Activated CD4-positive, alpha-beta T cell treated with anti-CD3 and anti-CD28 coated beads for 36 hours (primary cell): ENCODE measurements around the gene PLEKHG5. TPM values are rescaled to one million over a fixed set of nuclear protein-coding genes. Genes with fewer than 3 reads are reported as not detected.

Experiments used
- ATAC-seq: fragments of 200-7000 bp; cut with Tn5 transposase; one replicate; pipeline ENCODE4 v1.10.0; 2021; ENCODE audit warnings: mild to moderate bottlenecking, moderate library complexity
- CTCF ChIA-PET: fragments of 350-600 bp; sonication (Branson Sonifier 250); formaldehyde crosslinking; loops from one replicate; lab custom pipeline; 2021; ENCODE audit warnings: antibody characterized with exemption; lab: Charles Lee
- POLR2A ChIA-PET: fragments of 350-600 bp; sonication (Branson Sonifier 250); formaldehyde crosslinking; loops from one replicate; lab custom pipeline; 2021; ENCODE audit warnings: antibody characterized with exemption, inconsistent platforms; lab: Charles Lee
- DNase-seq: peaks from one replicate; pipeline ENCODE4 v3.0.0-alpha.2; 2020
- H3K27ac Mint-ChIP-seq: one replicate; pipeline ENCODE4 v1.8.0; 2021; ENCODE audit warnings: mixed read lengths
- H3K27me3 Mint-ChIP-seq: one replicate; pipeline ENCODE4 v1.8.0; 2021; ENCODE audit warnings: mixed read lengths
- H3K36me3 Mint-ChIP-seq: one replicate; pipeline ENCODE4 v1.8.0; 2021; ENCODE audit warnings: low read depth, mixed read lengths
- H3K4me1 Mint-ChIP-seq: one replicate; pipeline ENCODE4 v1.8.0; 2021; ENCODE audit warnings: mixed read lengths
- H3K4me3 Mint-ChIP-seq: one replicate; pipeline ENCODE4 v1.8.0; 2021; ENCODE audit warnings: mild to moderate bottlenecking, moderate library complexity, mixed read lengths
- H3K9me3 Mint-ChIP-seq: one replicate; pipeline ENCODE4 v1.8.0; 2021; ENCODE audit warnings: low read depth, mixed read lengths
- intact Hi-C, 2 experiments: fragments of 100-400 bp; cut with DNase I in 1 of 2; cut with micrococcal nuclease in 1 of 2; formaldehyde crosslinking; loops; one replicate each; pipeline versions ENCODE4 v1.14.2 to v1.15.1; 2022 to 2024; cut with DNase I, micrococcal nuclease
- total RNA-seq, 2 experiments: library from RNA; stranded (reverse); gene quantifications; one replicate each; pipeline ENCODE4 v1.2.3, GENCODE V29; 2021

Gene PLEKHG5
- total RNA-seq, 2 experiments from 2014 or later = 0.76 to 1.1 TPM

DNA sequence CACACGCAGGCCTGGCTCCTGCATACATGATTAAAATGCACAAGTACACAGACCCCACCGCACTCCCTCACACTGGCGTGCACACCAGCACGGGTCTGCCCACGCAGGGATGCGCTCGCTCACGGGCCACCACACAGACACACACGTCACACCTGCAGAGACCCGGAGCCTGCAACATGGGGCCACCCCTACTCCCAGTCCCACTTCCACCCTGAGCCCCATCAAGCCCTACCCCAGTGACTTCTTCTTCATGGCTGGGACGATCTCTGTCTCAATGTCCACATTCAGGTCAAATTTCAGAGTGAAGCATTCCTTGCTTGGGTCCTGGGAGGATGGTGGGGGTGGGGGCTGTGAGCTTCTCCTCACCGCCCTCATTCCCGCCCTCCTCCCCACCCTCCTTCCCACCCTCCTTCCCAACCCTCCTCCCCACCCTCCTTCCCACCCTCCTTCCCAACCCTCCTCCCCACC lies 16.6 kb downstream of the PLEKHG5 start:
- CTCF ChIA-PET = no interaction called here
- no peak overlapping the region for H3K27ac Mint-ChIP-seq

DNA sequence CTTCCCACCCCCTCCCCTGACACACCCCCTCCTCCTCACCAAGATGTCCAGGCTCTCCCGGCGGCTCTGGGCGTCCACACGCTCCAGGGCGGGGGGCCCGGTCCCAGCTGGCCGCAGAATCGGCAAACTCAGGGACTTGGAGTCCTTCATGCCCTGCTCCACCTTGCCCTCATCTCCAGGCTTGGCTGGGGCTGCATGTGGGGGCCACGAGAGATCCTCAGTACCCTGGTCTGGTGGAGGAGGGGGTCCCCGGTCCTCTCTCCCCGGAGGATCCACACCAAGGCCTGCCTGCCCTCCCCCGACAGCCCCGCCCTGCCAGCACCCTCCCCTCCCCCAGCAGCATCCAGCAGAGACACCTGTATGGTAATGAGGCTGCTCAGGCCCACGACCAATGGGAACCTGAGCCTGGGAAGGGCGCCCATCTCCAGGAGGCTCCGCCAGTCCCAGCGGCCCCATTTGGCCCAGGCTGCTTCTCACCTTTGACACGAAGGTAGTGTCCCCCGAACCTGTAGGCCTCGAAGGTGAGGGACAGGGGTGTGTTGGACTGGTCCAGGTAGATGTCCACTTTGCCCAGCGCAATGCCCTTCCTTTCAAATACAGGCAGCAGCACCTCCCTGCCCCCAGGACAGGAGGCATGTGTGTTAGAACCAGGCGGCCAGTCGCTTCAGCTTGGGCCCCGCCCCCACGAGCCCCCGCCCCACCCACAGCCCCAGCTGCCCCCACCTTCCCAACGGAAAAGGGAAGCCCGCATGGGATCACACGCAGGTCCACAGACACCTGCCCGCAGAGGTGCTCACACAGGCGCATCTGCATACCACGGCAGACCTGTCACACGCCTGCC lies 17.3 kb downstream of the PLEKHG5 start:
- DNase-seq (no peak), ATAC-seq (no peak)
- H3K4me1 Mint-ChIP-seq = peaks cover 2% of the 10 kb centered on the region

More for the DNA sequence above, 16.6 kb downstream of the PLEKHG5 start:
- POLR2A ChIA-PET = no interaction called here
- H3K27me3 Mint-ChIP-seq = no peaks in the 10 kb centered on the region
- H3K36me3 Mint-ChIP-seq = no peaks in the 10 kb centered on the region
- H3K9me3 Mint-ChIP-seq = no peaks in the 10 kb centered on the region
- peaks cover 2% of the 10 kb centered on the region for H3K4me1 Mint-ChIP-seq
- no peak overlapping the region for H3K4me3 Mint-ChIP-seq
- ATAC-seq = no peak
- no peak for DNase-seq
- intact Hi-C loops = loop anchor here in 1 of 2 experiments (1.0 to 5.0 kb wide), 3 partner anchors 52 to 229 kb away; no protein-coding TSS in a partner anchor

DNA sequence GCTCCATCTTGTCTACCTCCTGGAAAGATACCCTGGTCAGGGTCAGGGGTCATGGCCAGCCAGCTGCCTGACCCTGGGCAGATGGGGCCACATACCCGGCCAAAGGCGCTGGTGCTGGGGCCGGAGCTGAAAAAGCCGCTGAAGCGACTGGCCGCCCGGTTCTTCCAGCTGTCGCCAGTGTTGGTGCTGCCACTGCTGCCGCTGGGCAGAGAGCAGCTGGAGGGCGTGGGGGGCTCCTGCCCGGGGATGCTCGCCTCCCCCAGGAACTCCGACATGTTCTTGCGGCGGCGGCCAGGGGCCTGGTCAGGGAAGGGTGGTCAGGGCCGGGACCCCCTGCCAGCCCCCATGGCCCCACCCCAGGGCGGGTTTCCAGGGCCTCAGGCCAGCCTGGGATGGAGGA lies 18.3 kb downstream of the PLEKHG5 start:
- ATAC-seq = no peak
- no peaks in the 10 kb centered on the region for H3K36me3 Mint-ChIP-seq
- H3K9me3 Mint-ChIP-seq = no peaks in the 10 kb centered on the region
- H3K4me1 Mint-ChIP-seq = peaks cover 2% of the 10 kb centered on the region
- no peak overlapping the region for H3K4me3 Mint-ChIP-seq
- CTCF ChIA-PET = interaction anchor here (0.7 to 1.8 kb wide), 7 partner anchors 7 to 89 kb away, joined by 3 to 9 read pairs (median 4); no protein-coding TSS in a partner anchor
- POLR2A ChIA-PET = no interaction called here
- DNase-seq = no peak
- intact Hi-C loops = no loop called here
- H3K27ac Mint-ChIP-seq = no peak overlapping the region
- no peaks in the 10 kb centered on the region for H3K27me3 Mint-ChIP-seq

More for the DNA sequence above, 17.3 kb downstream of the PLEKHG5 start:
- Mint-ChIP-seq H3K27ac (no peak overlapping the region), H3K27me3 (no peaks in the 10 kb centered on the region), H3K36me3 (no peaks in the 10 kb centered on the region), H3K4me3 (no peak overlapping the region), H3K9me3 (no peaks in the 10 kb centered on the region)
- POLR2A ChIA-PET = no interaction called here
- intact Hi-C loops = no loop called here
- CTCF ChIA-PET = no interaction called here

DNA sequence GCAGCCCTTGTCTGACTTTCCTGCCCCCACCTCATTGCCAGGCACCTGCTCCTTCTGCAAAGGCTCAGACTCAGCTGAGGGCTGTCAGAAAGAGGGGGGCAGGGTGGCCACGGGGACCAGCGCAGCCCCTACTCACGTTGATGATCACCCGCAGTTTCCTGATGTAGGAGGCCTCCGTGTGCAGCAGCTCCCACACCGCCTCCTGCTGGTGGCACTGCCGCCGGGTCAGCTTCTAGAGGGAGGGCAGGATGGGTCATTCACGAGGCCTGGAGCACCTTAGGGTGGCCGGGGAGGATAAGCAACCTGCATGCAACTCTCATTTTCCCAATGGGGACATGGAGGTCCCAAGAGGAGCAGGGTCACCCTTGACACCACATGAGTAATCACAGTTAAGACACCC lies 19.1 kb downstream of the PLEKHG5 start:
- Mint-ChIP-seq H3K4me3 (no peak overlapping the region), H3K36me3 (no peaks in the 10 kb centered on the region), H3K27ac (no peak overlapping the region), H3K9me3 (no peaks in the 10 kb centered on the region), H3K27me3 (no peaks in the 10 kb centered on the region), H3K4me1 (peaks cover 2% of the 10 kb centered on the region)
- intact Hi-C loops = no loop called here
- peak; percentile 54 for DNase-seq
- ChIA-PET CTCF (interaction anchor here (1.0 to 1.8 kb wide), 7 partner anchors 8 to 49 kb away, joined by 3 to 9 read pairs (median 5); no protein-coding TSS in a partner anchor), POLR2A (no interaction called here)
- ATAC-seq = no peak

DNA sequence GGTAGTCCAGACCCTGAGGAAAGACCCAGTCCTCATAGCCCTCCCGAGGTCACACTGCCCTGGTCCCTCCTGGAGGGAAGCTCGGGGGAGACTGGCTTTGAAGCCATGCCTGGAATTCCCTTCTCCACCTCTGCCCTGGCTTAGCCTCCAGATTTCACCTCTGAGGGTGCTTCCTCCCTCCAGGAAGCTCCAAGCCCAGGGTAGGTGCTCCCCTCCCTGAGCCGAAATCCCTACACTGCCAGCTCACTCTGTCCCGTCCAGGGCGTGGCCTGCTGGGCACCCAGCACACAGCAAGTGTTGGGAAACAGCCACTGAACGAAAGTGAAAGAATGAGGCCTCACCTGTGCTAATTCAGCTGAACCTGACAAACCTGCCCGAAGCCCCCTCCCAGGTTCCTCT lies 19.5 kb downstream of the PLEKHG5 start:
- no peaks in the 10 kb centered on the region for H3K9me3 Mint-ChIP-seq
- no peaks in the 10 kb centered on the region for H3K27me3 Mint-ChIP-seq
- DNase-seq (no peak), ATAC-seq (no peak)
- no peaks in the 10 kb centered on the region for H3K36me3 Mint-ChIP-seq
- no peak overlapping the region for H3K4me3 Mint-ChIP-seq
- CTCF ChIA-PET = interaction anchor here (1.0 to 1.8 kb wide), 7 partner anchors 9 to 49 kb away, joined by 3 to 9 read pairs (median 5); no protein-coding TSS in a partner anchor
- POLR2A ChIA-PET = no interaction called here
- no peak overlapping the region for H3K27ac Mint-ChIP-seq
- H3K4me1 Mint-ChIP-seq = peaks cover 2% of the 10 kb centered on the region
- intact Hi-C loops = no loop called here

DNA sequence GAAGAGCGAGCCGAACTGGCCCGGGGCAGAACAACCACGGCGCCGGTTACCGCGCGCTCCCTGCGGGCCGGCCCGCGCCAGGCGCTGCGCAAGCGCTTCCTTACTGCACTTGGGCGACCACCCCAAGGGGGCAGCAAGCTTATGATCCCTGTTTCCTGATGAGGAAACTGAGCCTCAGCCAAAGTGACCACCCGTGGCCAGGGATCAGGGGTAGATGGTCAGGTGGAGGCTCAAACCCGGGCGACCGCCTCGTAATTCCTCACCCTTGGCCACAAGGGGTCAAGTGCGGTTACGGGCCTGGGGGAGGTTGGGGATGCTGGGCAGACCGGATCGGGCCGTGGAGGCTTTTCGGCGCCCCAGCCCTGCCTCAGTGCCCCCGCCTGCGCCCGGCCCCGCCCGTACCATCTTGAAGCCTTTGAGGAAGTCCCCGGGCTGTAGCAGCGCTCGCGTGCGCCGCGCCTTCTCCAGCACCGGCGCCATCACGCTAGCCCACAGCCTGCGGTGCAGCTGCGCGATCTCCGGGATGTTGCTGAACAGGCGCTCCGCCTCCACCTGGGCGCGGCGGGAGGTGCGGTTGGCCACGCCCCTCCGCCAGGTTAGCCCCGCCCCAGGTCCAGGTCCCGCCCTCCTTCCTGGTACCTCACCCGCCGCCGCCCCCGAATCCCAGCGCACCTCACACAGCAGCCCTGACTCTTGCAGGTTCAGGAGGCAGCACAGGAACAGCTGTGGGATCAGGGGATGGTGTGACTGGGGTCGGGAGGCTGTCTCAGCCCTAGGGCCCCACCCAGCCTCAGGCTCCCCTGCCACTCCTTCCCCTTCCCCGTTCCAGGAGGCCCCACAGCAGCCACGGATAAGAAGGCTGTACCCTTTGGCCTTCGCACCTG lies 20.1 kb downstream of the PLEKHG5 start:
- CTCF ChIA-PET = interaction anchor here (0.6 to 1.8 kb wide), 6 partner anchors 9 to 211 kb away, joined by 3 to 9 read pairs (median 4); no protein-coding TSS in a partner anchor
- H3K9me3 Mint-ChIP-seq = no peaks in the 10 kb centered on the region
- no peak for ATAC-seq
- no peak overlapping the region for H3K27ac Mint-ChIP-seq
- POLR2A ChIA-PET = no interaction called here
- intact Hi-C loops = no loop called here
- peaks cover 2% of the 10 kb centered on the region for H3K4me1 Mint-ChIP-seq
- no peak for DNase-seq
- no peak overlapping the region for H3K4me3 Mint-ChIP-seq
- no peaks in the 10 kb centered on the region for H3K27me3 Mint-ChIP-seq
- no peaks in the 10 kb centered on the region for H3K36me3 Mint-ChIP-seq

DNA sequence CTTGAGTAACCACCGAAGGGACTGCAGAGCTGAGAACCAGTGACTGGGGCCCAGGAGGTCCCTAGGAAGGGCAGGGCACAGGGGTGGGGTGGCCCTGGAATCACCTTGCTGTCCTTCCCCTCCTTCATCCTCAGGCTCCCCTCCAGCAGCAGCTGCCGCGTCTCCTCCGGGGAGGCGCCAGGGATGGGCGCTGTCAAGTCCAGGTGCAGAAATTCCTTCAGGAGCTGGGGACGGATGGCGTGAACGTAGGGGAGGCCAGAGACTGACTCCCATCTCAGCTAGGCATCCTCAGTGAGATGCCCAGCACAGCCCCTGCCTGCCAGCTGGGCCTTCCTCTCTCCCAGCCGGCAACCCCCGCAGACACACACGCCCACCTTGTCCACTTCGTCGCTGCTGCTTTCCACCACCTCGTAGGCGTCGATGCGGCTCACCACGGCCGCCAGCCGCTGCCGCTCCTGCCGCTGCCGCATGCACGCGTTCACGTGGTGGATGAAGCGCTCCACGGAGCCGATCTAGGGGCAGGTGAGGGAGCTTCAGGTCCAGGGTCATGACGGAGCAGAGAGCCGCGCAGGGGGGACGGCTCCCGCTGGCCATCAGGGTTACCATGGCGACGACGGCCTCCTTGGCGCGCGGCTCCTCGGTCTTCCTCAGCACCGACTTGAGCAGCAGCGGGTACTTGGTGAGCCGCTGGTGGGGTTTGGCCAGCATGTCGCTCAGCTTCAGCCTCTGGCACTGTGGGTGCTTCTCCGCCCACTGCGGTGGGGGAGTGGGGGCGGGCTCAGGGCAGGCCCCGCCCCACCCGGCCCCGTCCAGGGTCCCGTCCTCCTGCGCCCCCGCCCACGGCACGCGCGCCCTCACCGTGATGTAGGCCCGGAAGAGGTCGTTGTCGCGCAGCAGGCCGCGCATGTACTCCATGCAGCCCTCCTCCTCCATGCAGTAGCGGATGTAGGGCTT lies 21.1 kb downstream of the PLEKHG5 start:
- Mint-ChIP-seq H3K9me3 (no peaks in the 10 kb centered on the region), H3K27ac (no peak overlapping the region), H3K27me3 (no peaks in the 10 kb centered on the region), H3K4me1 (no peaks in the 10 kb centered on the region), H3K36me3 (no peaks in the 10 kb centered on the region), H3K4me3 (no peak overlapping the region)
- ChIA-PET POLR2A (interaction anchor here (0.5 kb wide), 1 partner anchor 349 kb away, joined by 3 read pairs; no protein-coding TSS in a partner anchor), CTCF (interaction anchor here (0.6 to 1.8 kb wide), 5 partner anchors 11 to 223 kb away, joined by 3 to 5 read pairs (median 4); no protein-coding TSS in a partner anchor)
- ATAC-seq (no peak), DNase-seq (no peak)
- intact Hi-C loops = no loop called here

DNA sequence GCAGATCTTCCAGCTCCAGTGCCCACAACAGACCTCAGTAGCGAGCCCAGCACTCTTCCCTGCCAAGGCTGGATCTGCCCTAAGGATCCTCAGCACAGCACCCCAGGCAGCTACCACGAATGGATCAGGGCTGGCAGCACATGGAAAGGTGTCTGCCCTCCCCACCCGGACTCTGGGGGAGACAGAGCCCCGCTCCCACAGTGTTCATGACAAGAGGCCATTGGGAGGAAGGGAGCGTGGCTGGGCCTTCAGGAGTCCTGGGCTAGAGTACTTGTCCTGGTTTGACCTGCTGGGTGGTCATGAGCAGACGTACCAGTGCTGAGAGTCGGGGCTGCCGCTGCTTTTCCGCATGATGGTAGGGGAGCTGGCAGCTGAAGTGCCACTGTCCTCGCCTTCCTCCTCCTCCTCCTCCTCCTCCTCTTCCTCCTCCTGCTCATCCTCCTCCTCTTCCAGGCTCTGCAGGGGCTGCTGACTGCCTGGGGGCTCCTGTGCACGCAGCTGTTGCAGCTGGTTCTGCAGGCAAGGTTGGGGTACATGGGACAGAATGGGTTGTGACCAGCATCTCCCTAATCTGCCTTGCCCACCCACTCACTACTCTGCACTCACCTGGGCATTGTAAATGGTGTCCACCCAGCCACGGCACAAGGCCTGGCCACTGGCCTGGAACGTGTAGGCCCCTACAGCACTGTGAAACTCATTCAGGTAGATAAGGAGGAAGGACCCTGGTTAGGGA lies 22.6 kb downstream of the PLEKHG5 start:
- peaks cover 8% of the 10 kb centered on the region for H3K4me1 Mint-ChIP-seq
- no peaks in the 10 kb centered on the region for H3K27me3 Mint-ChIP-seq
- H3K4me3 Mint-ChIP-seq = no peak overlapping the region
- no peaks in the 10 kb centered on the region for H3K9me3 Mint-ChIP-seq
- H3K27ac Mint-ChIP-seq = no peak overlapping the region
- POLR2A ChIA-PET = no interaction called here
- H3K36me3 Mint-ChIP-seq = peaks cover 7% of the 10 kb centered on the region
- CTCF ChIA-PET = interaction anchor here (0.6 to 1.8 kb wide), 5 partner anchors 31 to 222 kb away, joined by 3 to 7 read pairs (median 3); no protein-coding TSS in a partner anchor
- DNase-seq (no peak), ATAC-seq (no peak)
- intact Hi-C loops = loop anchor here in 1 of 2 experiments (10.0 kb wide), 2 partner anchors 316 to 474 kb away; partner anchors contain the start of genes CAMTA1 and NPHP4

DNA sequence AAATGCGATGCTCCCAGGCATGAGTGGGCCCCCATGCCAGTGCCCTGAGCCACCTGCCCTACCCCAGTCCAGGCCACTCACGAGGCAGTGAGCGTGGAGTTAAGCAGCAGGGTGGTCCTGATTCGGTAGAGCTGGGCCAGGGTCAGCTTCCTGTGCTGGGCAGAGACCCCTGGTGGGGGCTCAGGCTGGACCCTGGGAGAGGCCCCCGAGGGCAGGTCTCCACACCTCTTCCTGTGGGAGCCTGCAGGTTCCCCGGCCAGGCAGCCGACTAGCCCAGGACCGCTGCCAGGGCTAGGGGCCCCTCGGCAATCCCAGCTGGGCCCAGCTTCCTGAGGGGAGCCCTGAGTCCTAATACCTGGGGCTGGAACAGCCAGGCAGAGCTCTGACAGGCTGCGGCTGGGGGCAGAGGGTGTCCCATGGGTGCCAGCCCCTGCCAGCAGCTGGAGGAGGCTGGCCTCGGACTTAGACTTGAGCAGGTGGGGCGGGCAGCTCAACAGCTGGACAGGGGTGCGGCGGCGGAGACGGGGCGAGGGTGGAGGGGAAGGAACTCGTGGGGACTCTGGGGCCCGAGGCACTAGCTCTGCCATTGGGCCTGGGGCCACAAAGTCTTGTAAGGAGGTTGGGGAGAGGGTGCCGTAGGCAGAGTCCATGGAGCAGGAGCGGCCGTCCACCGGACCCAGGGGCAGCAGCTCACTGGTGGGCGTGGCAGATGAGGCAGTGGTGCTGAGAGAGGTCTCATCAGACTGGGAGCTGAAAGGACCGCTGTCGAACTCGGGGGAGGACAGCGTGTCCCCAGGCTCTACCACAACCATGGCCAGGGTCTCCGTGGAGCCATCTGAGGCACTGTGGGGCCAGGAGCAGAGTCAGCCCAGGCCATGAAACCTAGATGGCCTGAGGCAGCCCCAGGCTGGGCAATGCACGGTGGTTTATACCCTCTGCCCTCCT lies 23.5 kb downstream of the PLEKHG5 start:
- H3K27ac Mint-ChIP-seq = no peak overlapping the region
- H3K36me3 Mint-ChIP-seq = peaks cover 12% of the 10 kb centered on the region
- H3K27me3 Mint-ChIP-seq = no peaks in the 10 kb centered on the region
- CTCF ChIA-PET = interaction anchor here (0.6 to 1.6 kb wide), 5 partner anchors 20 to 221 kb away, joined by 3 to 7 read pairs (median 4); no protein-coding TSS in a partner anchor
- ATAC-seq (no peak), DNase-seq (no peak)
- H3K9me3 Mint-ChIP-seq = no peaks in the 10 kb centered on the region
- intact Hi-C loops = loop anchor here in 1 of 2 experiments (10.0 kb wide), 2 partner anchors 317 to 473 kb away; partner anchors contain the start of genes CAMTA1 and NPHP4
- POLR2A ChIA-PET = interaction anchor here (0.5 kb wide), 1 partner anchor 82 kb away, joined by 3 read pairs; no protein-coding TSS in a partner anchor
- H3K4me1 Mint-ChIP-seq = peaks cover 17% of the 10 kb centered on the region
- no peak overlapping the region for H3K4me3 Mint-ChIP-seq
